ELR (cell line): Measurements from ENCODE around the gene ATP7B.

Experiments used
- DNase-seq: peaks from one replicate; pipeline ENCODE4 v3.0.0-alpha.2; 2015; ENCODE audit warnings: low read depth

ATP7B gene

GRCh38 chr13:51894239-51894638, 117.0 kb downstream of the ATP7B start:
- DNase-seq, result no peak

- no peak for DNase-seq
Observed at GRCh38 chr13:51892657-51893056, 118.6 kb downstream of the ATP7B start.

DNA sequence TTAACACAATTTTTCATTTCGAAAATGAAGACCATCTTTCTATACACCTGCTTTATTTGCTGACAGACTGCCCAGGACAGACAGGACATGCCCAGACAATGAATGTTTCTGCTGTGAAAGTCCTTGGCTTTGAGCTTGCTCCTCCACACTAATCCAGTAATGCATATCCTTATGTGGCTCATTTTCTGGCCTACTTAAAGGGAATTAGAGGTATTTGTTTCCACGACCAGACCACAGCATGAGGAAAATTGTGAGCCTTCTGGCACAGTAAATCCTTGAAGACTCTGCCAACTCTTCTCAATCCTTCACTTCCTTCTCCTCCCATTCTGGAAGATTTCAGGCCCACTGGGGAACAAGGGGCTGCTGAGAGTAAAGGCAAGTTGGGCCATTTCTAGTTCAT, 123.8 kb downstream of the ATP7B start:
- no peak for DNase-seq

DNA sequence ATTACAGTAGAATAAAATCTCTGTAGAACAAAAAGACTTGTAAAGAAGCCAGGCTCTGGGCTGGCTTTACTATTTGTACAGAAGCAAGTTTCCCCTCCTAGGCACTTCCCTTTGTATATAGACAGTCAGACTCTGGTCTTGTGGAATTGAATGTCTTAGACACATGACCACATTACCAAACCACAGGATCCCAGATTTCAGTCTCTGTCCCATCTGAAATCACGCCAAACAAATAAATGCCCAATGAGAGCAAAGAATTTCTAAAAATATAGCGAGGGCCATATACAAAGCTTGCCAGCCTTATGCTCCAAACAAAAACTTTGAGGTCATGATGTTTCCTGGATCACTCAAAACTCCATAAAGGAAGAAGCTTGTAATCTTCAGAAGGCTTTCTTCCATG, 125.6 kb downstream of the ATP7B start:
- no peak for DNase-seq

- no peak for DNase-seq
Observed at GRCh38 chr13:51883226-51883600, 128.0 kb downstream of the ATP7B start.
